Activated B cell treated with CpG ODN at 0.5 μM for 24 hours (primary cell): ENCODE measurements around the gene MBNL2. TPM values are rescaled to one million over a fixed set of nuclear protein-coding genes. Genes with fewer than 3 reads are reported as not detected.

Source experiments
- ATAC-seq: fragments of 200-7000 bp; cut with Tn5 transposase; one replicate; pipeline ENCODE4 v1.10.0; 2021; ENCODE audit warnings: low read depth, mild to moderate bottlenecking, moderate library complexity
- CTCF ChIA-PET: fragments of 350-600 bp; sonication (Branson Sonifier 250); formaldehyde crosslinking; loops from one replicate; lab custom pipeline; 2021; ENCODE audit warnings: antibody characterized with exemption; lab: Charles Lee
- POLR2A ChIA-PET: fragments of 350-600 bp; sonication (Branson Sonifier 250); formaldehyde crosslinking; loops from one replicate; lab custom pipeline; 2021; ENCODE audit warnings: antibody characterized with exemption; lab: Charles Lee
- DNase-seq: peaks from one replicate; pipeline ENCODE4 v3.0.0; 2022
- H3K27ac Mint-ChIP-seq: one replicate; pipeline ENCODE4 v1.8.0; 2020; ENCODE audit warnings: mixed read lengths
- H3K27me3 Mint-ChIP-seq: one replicate; pipeline ENCODE4 v1.8.0; 2021; ENCODE audit warnings: mixed read lengths
- H3K36me3 Mint-ChIP-seq: one replicate; pipeline ENCODE4 v1.8.0; 2021; ENCODE audit warnings: low read depth, mixed read lengths
- H3K4me1 Mint-ChIP-seq: one replicate; pipeline ENCODE4 v1.8.0; 2021; ENCODE audit warnings: mixed read lengths
- H3K4me3 Mint-ChIP-seq: one replicate; pipeline ENCODE4 v1.8.0; 2020; ENCODE audit warnings: mild to moderate bottlenecking, mixed read lengths
- H3K9me3 Mint-ChIP-seq: one replicate; pipeline ENCODE4 v1.8.0; 2020; ENCODE audit warnings: mixed read lengths
- intact Hi-C: fragments of 100-400 bp; cut with micrococcal nuclease; formaldehyde crosslinking; loops from one replicate; pipeline ENCODE4 v1.15.1; 2024
- total RNA-seq: library from RNA; stranded (reverse); gene quantifications from 2 replicates; pipeline ENCODE4 v1.2.3, GENCODE V29; 2022
- TF ChIP-seq, protein P1 (sequence below): fragments of 200-600 bp; IDR thresholded peaks from one replicate; pipeline ENCODE4 v1.8.0; 2022; ENCODE audit warnings: antibody characterized with exemption, mild to moderate bottlenecking

Gene MBNL2
- total RNA-seq, 1 donor from 2014 or later, result 18.8 TPM

GRCh38 chr13:97342936-97343335 lies 120.8 kb downstream of the MBNL2 start:
- intact Hi-C loops, result loop anchor here (5.0 kb wide), 1 partner anchor 121 kb away; the partner anchor contains the start of gene MBNL2
- Mint-ChIP-seq H3K27ac (no peak overlapping the region), H3K27me3 (no peaks in the 10 kb centered on the region)

DNA sequence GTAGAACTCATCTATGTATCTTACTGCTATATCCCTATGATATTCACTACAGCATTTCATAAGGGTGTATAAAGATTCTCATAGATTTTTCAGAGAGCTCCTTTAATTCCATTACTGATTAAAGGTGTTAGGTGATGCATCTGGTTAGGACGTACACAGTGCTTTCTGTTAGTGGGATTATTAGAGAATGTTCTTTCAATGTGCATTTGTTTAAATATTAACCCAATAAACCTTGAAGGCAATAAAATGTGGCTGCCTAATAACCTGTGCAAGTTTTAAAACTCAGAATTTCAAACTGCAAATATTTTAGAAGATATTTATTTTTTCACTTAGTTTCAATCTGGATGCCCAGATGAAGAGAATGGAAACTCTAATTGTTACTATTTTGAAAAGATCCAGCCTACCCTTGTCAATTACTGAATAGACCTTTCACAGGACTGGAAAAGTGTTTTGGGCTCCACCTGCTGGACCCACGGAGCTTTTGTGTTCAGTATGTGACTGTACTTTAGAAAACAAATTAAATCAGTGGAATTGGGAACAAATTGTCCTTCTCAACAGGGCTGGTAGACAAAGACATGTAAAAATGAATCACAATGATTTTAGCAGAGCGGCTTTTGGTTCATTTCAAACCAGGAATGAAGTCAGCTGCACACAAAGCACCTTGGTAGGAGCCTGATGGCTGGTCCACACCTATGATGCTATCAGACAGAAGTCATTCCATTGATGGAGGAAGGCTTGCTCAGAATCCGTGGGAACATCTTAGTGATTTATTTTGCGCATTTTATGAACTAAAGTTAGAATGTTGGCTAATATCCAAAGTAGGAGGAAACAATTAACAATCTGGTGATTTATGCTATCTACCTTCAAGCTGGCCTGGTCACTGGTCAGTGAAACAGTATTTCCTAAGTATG lies 122.4 kb downstream of the MBNL2 start:
- no peaks in the 10 kb centered on the region for H3K27me3 Mint-ChIP-seq
- DNase-seq, result no peak
- no peak overlapping the region for H3K27ac Mint-ChIP-seq
- H3K36me3 Mint-ChIP-seq, result peaks cover 59% of the 10 kb centered on the region
- intact Hi-C loops, result loop anchor here (1.0 to 5.0 kb wide), 2 partner anchors 122 to 234 kb away; partner anchors contain the start of gene MBNL2
- no peak for ATAC-seq
- POLR2A ChIA-PET, result no interaction called here
- TF ChIP-seq, protein P1, sequence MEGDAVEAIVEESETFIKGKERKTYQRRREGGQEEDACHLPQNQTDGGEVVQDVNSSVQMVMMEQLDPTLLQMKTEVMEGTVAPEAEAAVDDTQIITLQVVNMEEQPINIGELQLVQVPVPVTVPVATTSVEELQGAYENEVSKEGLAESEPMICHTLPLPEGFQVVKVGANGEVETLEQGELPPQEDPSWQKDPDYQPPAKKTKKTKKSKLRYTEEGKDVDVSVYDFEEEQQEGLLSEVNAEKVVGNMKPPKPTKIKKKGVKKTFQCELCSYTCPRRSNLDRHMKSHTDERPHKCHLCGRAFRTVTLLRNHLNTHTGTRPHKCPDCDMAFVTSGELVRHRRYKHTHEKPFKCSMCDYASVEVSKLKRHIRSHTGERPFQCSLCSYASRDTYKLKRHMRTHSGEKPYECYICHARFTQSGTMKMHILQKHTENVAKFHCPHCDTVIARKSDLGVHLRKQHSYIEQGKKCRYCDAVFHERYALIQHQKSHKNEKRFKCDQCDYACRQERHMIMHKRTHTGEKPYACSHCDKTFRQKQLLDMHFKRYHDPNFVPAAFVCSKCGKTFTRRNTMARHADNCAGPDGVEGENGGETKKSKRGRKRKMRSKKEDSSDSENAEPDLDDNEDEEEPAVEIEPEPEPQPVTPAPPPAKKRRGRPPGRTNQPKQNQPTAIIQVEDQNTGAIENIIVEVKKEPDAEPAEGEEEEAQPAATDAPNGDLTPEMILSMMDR, result no peak
- H3K4me1 Mint-ChIP-seq, result no peaks in the 10 kb centered on the region
- CTCF ChIA-PET, result interaction anchor here (0.7 to 5.0 kb wide), 5 partner anchors 8 to 235 kb away, joined by 3 to 79 read pairs (median 4); partner anchors contain the start of gene RAP2A
- H3K4me3 Mint-ChIP-seq, result no peak overlapping the region
- H3K9me3 Mint-ChIP-seq, result no peaks in the 10 kb centered on the region

More at GRCh38 chr13:97342936-97343335, 120.8 kb downstream of the MBNL2 start:
- Mint-ChIP-seq H3K9me3 (no peaks in the 10 kb centered on the region), H3K4me1 (no peaks in the 10 kb centered on the region), H3K36me3 (peaks cover 48% of the 10 kb centered on the region), H3K4me3 (no peak overlapping the region)
- TF ChIP-seq, protein P1, result no peak
- no peak for ATAC-seq
- CTCF ChIA-PET, result interaction anchor here (1.2 to 5.0 kb wide), 3 partner anchors 16 to 234 kb away, joined by 3 to 79 read pairs (median 4); no protein-coding TSS in a partner anchor
- POLR2A ChIA-PET, result no interaction called here
- no peak for DNase-seq

GRCh38 chr13:97346097-97346496 lies 124.0 kb downstream of the MBNL2 start:
- ATAC-seq (no peak), DNase-seq (no peak)
- no peak overlapping the region for H3K27ac Mint-ChIP-seq
- no peaks in the 10 kb centered on the region for H3K27me3 Mint-ChIP-seq
- CTCF ChIA-PET, result interaction anchor here (1.4 kb wide), 1 partner anchor 237 kb away, joined by 8 read pairs; no protein-coding TSS in a partner anchor
- H3K4me1 Mint-ChIP-seq, result no peaks in the 10 kb centered on the region
- POLR2A ChIA-PET, result no interaction called here
- H3K4me3 Mint-ChIP-seq, result no peak overlapping the region
- TF ChIP-seq, protein P1, result no peak
- intact Hi-C loops, result no loop called here
- peaks cover 72% of the 10 kb centered on the region for H3K36me3 Mint-ChIP-seq
- no peaks in the 10 kb centered on the region for H3K9me3 Mint-ChIP-seq

DNA sequence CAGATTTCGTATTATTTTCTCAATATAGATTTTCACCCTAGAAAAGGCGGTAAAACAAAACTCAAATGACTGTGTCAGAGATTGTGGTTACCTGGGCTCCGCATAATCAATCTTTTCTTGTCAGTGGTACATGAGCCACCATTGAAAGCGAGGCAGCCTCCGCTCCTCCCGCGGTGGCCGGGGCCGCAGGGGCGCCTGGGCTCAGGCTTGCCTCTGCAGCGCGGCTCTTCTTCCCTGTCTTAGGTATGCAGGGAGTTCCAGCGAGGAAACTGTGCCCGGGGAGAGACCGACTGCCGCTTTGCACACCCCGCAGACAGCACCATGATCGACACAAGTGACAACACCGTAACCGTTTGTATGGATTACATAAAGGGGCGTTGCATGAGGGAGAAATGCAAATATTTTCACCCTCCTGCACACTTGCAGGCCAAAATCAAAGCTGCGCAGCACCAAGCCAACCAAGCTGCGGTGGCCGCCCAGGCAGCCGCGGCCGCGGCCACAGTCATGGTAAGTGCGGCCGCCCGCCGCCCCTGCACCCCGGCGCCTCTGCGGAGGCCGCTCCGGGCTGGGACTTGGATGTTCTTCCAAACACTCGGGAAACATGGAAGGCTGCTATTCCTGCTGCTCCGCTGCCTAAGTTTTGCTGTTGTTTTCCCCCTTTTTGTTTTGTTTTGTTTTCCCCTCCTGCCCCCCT lies 124.6 kb downstream of the MBNL2 start:
- intact Hi-C loops, result no loop called here
- Mint-ChIP-seq H3K4me1 (no peaks in the 10 kb centered on the region), H3K27me3 (no peaks in the 10 kb centered on the region), H3K4me3 (no peak overlapping the region), H3K9me3 (no peaks in the 10 kb centered on the region), H3K27ac (no peak overlapping the region), H3K36me3 (peaks cover 78% of the 10 kb centered on the region)
- TF ChIP-seq, protein P1, result no peak
- no peak for ATAC-seq
- ChIA-PET CTCF (interaction anchor here (1.4 kb wide), 1 partner anchor 237 kb away, joined by 8 read pairs; no protein-coding TSS in a partner anchor), POLR2A (no interaction called here)
- DNase-seq, result no peak
